Measurements from ENCODE around the gene NTPCR. TPM values are rescaled to one million over a fixed set of nuclear protein-coding genes. Genes with fewer than 3 reads are reported as not detected.

Gene NTPCR
- total and polyA plus RNA-seq, 8 donors: 10.0 to 40.6 (median 20.4) TPM

DNA sequence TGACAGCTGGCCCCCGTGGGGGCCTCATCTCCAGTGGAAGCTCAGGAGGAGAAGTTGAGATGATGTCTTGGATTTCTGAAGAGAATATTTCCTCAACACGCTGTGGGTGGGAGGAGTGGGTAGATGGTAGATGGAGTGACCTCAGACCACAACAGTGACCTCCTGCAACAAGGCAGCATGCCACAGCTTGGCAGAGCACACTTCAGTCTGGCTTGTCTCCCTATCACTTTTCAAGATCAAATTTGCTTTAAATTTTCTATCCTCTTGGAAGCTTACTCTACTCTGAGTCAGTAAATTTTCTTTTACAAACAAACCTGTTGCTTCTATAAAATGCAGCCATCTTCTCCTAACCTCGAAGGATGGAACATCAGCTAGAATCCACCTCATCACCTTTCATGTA lies 59.7 kb downstream of the NTPCR start:
- FAIRE-seq (no peak), ATAC-seq (no peak), DNase-seq (no peak)
- Histone ChIP-seq H3K4me1 (no peaks in the 10 kb centered on the region), H3K9me3 (no peaks in the 10 kb centered on the region), H3K4me3 (no peak overlapping the region), H3K27me3 (no peaks in the 10 kb centered on the region), H3K36me3 (no peaks in the 10 kb centered on the region), H3K27ac (no peak overlapping the region)
- intact Hi-C loops (cut with DNase I): no loop called here
- TF ChIP-seq, protein P1, sequence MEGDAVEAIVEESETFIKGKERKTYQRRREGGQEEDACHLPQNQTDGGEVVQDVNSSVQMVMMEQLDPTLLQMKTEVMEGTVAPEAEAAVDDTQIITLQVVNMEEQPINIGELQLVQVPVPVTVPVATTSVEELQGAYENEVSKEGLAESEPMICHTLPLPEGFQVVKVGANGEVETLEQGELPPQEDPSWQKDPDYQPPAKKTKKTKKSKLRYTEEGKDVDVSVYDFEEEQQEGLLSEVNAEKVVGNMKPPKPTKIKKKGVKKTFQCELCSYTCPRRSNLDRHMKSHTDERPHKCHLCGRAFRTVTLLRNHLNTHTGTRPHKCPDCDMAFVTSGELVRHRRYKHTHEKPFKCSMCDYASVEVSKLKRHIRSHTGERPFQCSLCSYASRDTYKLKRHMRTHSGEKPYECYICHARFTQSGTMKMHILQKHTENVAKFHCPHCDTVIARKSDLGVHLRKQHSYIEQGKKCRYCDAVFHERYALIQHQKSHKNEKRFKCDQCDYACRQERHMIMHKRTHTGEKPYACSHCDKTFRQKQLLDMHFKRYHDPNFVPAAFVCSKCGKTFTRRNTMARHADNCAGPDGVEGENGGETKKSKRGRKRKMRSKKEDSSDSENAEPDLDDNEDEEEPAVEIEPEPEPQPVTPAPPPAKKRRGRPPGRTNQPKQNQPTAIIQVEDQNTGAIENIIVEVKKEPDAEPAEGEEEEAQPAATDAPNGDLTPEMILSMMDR (IDR thresholded peaks at IDR 0.05): no peak
- WGBS, 2 donors: 84 to 86% methylated on average over 3 of the region's 3 CpGs

DNA sequence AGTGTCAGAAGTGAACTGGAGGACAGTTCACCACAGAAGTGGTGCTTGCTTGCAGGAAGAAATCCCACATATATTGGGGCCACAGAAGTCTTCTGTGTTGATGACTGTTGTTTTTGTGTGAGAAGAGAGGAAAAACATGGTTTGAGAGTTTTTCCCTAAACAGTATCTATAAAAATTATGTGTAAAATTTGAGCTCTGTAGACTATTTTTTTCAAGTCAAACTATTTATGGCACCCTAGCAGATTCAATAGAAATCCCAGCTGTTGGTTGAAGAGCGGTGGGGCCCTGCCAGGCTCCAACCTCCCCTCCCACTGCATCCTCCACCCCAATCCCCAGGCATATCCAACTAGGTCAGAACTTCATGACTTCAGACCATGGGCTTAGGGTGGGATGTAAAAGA lies 61.6 kb downstream of the NTPCR start:
- no peaks in the 10 kb centered on the region for H3K4me1 ChIP-seq
- no peak overlapping the region for H3K4me3 ChIP-seq
- no peak overlapping the region for H3K27ac ChIP-seq
- WGBS, 2 donors: 91 to 95% methylated on average over 1 of the region's 1 CpG
- ATAC-seq (no peak), DNase-seq (no peak), FAIRE-seq (no peak)
- no peaks in the 10 kb centered on the region for H3K9me3 ChIP-seq
- H3K27me3 ChIP-seq: no peaks in the 10 kb centered on the region
- no peaks in the 10 kb centered on the region for H3K36me3 ChIP-seq
- intact Hi-C loops (cut with DNase I): no loop called here
- TF ChIP-seq, protein P1 (IDR thresholded peaks at IDR 0.05): no peak

DNA sequence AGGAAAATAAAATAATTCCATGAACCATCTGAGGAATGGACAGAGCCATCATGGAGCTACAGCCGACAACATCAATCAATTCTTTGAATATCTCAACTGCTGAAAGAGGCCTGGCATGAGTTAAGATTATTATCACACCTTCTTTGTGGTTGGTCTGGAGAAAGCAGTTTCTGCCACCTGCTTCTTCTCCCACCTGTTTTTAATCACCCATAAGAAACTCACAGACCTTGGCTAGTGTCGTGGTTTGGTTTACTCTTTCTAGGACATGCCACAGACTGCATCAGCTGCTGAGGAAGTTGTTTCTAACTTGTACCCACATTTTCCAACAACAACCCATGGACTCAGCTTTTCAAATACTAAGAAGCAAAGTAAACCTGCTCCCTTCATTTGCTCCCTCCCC lies 65.6 kb downstream of the NTPCR start:
- peak; percentile 55 to 85 (median 75) for ATAC-seq

DNA sequence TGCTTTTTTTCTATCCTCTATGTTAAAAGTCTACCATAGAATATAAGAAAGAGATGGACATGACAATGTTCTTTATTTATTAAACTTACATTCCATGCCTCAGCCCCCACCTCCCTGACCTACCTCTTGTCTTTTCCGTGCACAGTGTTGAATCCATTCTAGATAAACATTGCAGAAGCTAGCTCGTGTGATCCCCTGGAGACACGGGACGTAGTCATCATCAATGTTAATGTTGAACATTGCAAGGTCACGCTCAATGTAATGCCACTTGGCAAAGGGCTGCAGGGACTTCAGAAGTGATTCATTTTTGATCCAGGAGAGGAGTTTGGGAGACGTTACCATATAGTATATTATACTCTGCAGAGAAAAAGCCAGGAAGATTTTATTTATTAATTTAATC lies 66.4 kb downstream of the NTPCR start:
- no peak overlapping the region for H3K4me3 ChIP-seq
- ATAC-seq (no peak), FAIRE-seq (no peak), DNase-seq (no peak)
- TF ChIP-seq, protein P1 (IDR thresholded peaks at IDR 0.05): no peak
- 47% methylated on average over 6 of the region's 6 CpGs for WGBS, 2 donors
- H3K27me3 ChIP-seq: no peaks in the 10 kb centered on the region
- no peak overlapping the region for H3K27ac ChIP-seq
- peaks cover 5 to 11% (median 10%) of the 10 kb centered on the region in 3 donors for H3K4me1 ChIP-seq
- H3K36me3 ChIP-seq: no peaks in the 10 kb centered on the region
- H3K9me3 ChIP-seq: no peaks in the 10 kb centered on the region
- intact Hi-C loops (cut with DNase I): no loop called here

More for the DNA sequence above, 65.6 kb downstream of the NTPCR start:
- Histone ChIP-seq H3K27ac (no peak overlapping the region), H3K4me1 (peaks cover 5 to 11% (median 9%) of the 10 kb centered on the region in 3 donors), H3K36me3 (no peaks in the 10 kb centered on the region), H3K9me3 (no peaks in the 10 kb centered on the region), H3K4me3 (no peak overlapping the region), H3K27me3 (no peaks in the 10 kb centered on the region)
- TF ChIP-seq, protein P1 (IDR thresholded peaks at IDR 0.05): no peak
- WGBS, 2 donors: 33 to 38% methylated on average over 2 of the region's 2 CpGs
- DNase-seq (peak in 2 of 6 donors; percentile 20 to 25), FAIRE-seq (no peak)
- intact Hi-C loops (cut with DNase I): no loop called here

DNA sequence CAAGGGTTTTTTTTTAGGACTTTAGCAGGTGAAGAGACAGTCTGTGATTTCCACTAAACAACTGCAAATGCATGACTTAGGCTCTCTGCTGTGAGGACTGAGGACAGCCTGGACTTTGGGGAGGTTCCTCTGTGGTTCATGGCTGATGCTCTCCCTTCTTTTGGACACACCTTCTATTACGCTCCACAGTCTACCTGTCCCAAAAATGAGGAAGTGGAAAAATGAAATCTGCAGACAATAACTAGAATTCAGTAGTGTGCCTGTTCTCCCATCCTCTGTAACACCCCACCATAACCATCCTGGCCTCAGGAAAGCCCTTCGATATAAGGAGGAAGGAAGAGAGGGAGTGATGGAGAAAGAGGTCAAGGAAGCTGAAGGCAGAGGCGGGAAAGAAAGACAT lies 68.7 kb downstream of the NTPCR start:
- Histone ChIP-seq H3K4me3 (no peak overlapping the region), H3K27me3 (no peaks in the 10 kb centered on the region), H3K36me3 (no peaks in the 10 kb centered on the region), H3K9me3 (no peaks in the 10 kb centered on the region), H3K4me1 (peaks cover 5 to 11% (median 10%) of the 10 kb centered on the region in 3 donors), H3K27ac (no peak overlapping the region)
- intact Hi-C loops (cut with DNase I): no loop called here
- TF ChIP-seq, protein P1 (IDR thresholded peaks at IDR 0.05): no peak
- no peak for ATAC-seq
- FAIRE-seq: no peak
- DNase-seq: no peak
- WGBS, 2 donors: 98 to 99% methylated on average over 3 of the region's 3 CpGs

Data from pancreas (tissue), 10 donors.